HepG2 (cell line): ENCODE data around the gene MAN1C1. TPM values are rescaled to one million over a fixed set of nuclear protein-coding genes. Genes with fewer than 3 reads are reported as not detected.

Experiments used
- ATAC-seq: fragments of 200-7000 bp; cut with Tn5 transposase; 3 replicates; pipeline ENCODE4 v1.9.1; 2020; ENCODE audit warnings: mild to moderate bottlenecking, moderate library complexity
- BruUV-seq: library from RNA; stranded (reverse); fragments of 400-500 nt; replicated peaks from 2 replicates; lab custom pipeline; 2021; lab: Mats Ljungman, UMichigan
- CTCF ChIA-PET: fragments of 300-600 bp; formaldehyde crosslinking; extraction: SDS; loops from one replicate; lab custom pipeline; 2021; ENCODE audit warnings: low total read pairs, inconsistent platforms, low intra/inter-chr PET ratio; lab: Yijun Ruan, JAX
- POLR2A ChIA-PET: fragments of 350-600 bp; sonication (Branson Sonifier 250); formaldehyde crosslinking; loops from one replicate; lab custom pipeline; 2020; ENCODE audit warnings: antibody characterized with exemption, inconsistent platforms; lab: Yijun Ruan, JAX
- DNase-seq: peaks from one replicate; pipeline ENCODE4 v3.0.0-alpha.2; 2015; ENCODE audit warnings: low spot score
- FAIRE-seq: peaks from 3 replicates; lab custom pipeline; 2011; peaks lifted over from hg19 to GRCh38; lab: Jason Lieb, UNC
- H2AFZ ChIP-seq: one replicate; pipeline ENCODE4 v1.6.1; 2011; ENCODE audit warnings: low read length, inconsistent platforms
- H3K27ac ChIP-seq: fragments of 300-600 bp; 3 replicates; pipeline ENCODE4 v1.8.0; 2011; ENCODE audit warnings: mixed run types, mild to moderate bottlenecking, mixed read lengths, low read length, inconsistent platforms; ENCODE audit not compliant: insufficient read depth; ENCODE audit errors: extremely low read length
- H3K27me3 ChIP-seq, 2 experiments: fragments of 200-600 bp in 1 of 2; 2 replicates in 1 of 2; 3 replicates in 1 of 2; pipeline versions ENCODE4 v1.6.0 to v1.8.0; 2011; ENCODE audit warnings: low read length in 2 of 2, mild to moderate bottlenecking in 2 of 2, moderate library complexity in 2 of 2, inconsistent platforms in 1 of 2; ENCODE audit not compliant: insufficient read depth in 2 of 2, control insufficient read depth in 1 of 2
- H3K36me3 ChIP-seq, 2 experiments: fragments of 200-600 bp in 1 of 2; replicated peaks in 1 of 2; 2 replicates in 1 of 2; 3 replicates in 1 of 2; pipeline versions ENCODE4 v1.5.1 to v1.8.0; 2011; ENCODE audit warnings: low read length in 2 of 2, inconsistent platforms in 1 of 2; ENCODE audit not compliant: insufficient read depth in 2 of 2, control insufficient read depth in 1 of 2
- H3K4me1 ChIP-seq: 2 replicates; pipeline ENCODE4 v1.5.1; 2012; ENCODE audit warnings: low read length, inconsistent platforms; ENCODE audit not compliant: insufficient read depth
- H3K4me2 ChIP-seq: 2 replicates; pipeline ENCODE4 v1.6.0; 2011; ENCODE audit warnings: low read depth, low read length, inconsistent platforms
- H3K4me3 ChIP-seq, 3 experiments: fragments of 200-600 bp in 1 of 3; sonication (generic), shearing (Covaris generic) in 1 of 3; replicated peaks in 1 of 3; 2 replicates each; pipeline ENCODE4 v1.5.1; 2011 to 2016; ENCODE audit warnings: low read length in 3 of 3, inconsistent platforms in 2 of 3, low read depth in 2 of 3, mild to moderate bottlenecking in 2 of 3, control low read depth in 1 of 3, mixed read lengths in 1 of 3; ENCODE audit not compliant: insufficient read depth in 1 of 3
- H3K79me2 ChIP-seq: one replicate; pipeline ENCODE4 v1.6.1; 2011; ENCODE audit warnings: low read length, inconsistent platforms; ENCODE audit not compliant: insufficient read depth
- H3K9ac ChIP-seq: 2 replicates; pipeline ENCODE4 v1.6.0; 2011; ENCODE audit warnings: mild to moderate bottlenecking, low read depth, low read length, inconsistent platforms; ENCODE audit not compliant: insufficient read depth
- H3K9me3 ChIP-seq: 2 replicates; pipeline ENCODE4 v1.5.1; 2012; ENCODE audit warnings: mild to moderate bottlenecking, low read length
- H4K20me1 ChIP-seq: 2 replicates; pipeline ENCODE4 v1.6.0; 2011; ENCODE audit warnings: inconsistent platforms, mild to moderate bottlenecking, low read length, moderate library complexity; ENCODE audit not compliant: insufficient read depth
- TOPORS ChIP-seq: sonication (generic); formaldehyde crosslinking; IDR thresholded peaks from 2 replicates; pipeline ENCODE4 v1.8.0; 2023; ENCODE audit warnings: mild to moderate bottlenecking, missing genetic modification reagents
- ZC3H4 ChIP-seq: sonication (generic); formaldehyde crosslinking; IDR thresholded peaks from 2 replicates; pipeline ENCODE4 v1.4.0; 2020; ENCODE audit warnings: missing genetic modification reagents, borderline replicate concordance
- ZFP36L2 ChIP-seq: sonication (generic); formaldehyde crosslinking; IDR thresholded peaks from 2 replicates; pipeline ENCODE4 v1.4.0; 2020; ENCODE audit warnings: missing genetic modification reagents
- ZNF326 ChIP-seq: sonication (generic); formaldehyde crosslinking; IDR thresholded peaks from 2 replicates; pipeline ENCODE4 v1.4.0; 2020; ENCODE audit warnings: missing genetic modification reagents, borderline replicate concordance
- ZNF451 ChIP-seq: sonication (generic); formaldehyde crosslinking; IDR thresholded peaks from 2 replicates; pipeline ENCODE4 v1.5.0; 2020; ENCODE audit warnings: mild to moderate bottlenecking, missing genetic modification reagents
- ZNF792 ChIP-seq: IDR thresholded peaks from 2 replicates; pipeline ENCODE4 v1.6.1; 2016
- ZNF839 ChIP-seq: sonication (generic); formaldehyde crosslinking; IDR thresholded peaks from 2 replicates; pipeline ENCODE4 v1.4.0; 2020; ENCODE audit warnings: missing genetic modification reagents, mild to moderate bottlenecking, borderline replicate concordance
- WGBS: methylation state at CpG from one replicate; pipeline ENCODE4 v1.1.6; 2017; ENCODE audit warnings: low lambda C conversion rate; 5-methylcytosine and 5-hydroxymethylcytosine counted together
- in situ Hi-C: cut with HindIII; loops from 2 replicates; pipeline ENCODE4 v1.10.0; 2017; ENCODE audit warnings: low pct_unique_long_range_greater_than_20kb; ENCODE audit not compliant: extremely low pct_ligation_motif_present
- intact Hi-C: fragments of 100-400 bp; cut with micrococcal nuclease; formaldehyde crosslinking; loops from one replicate; pipeline ENCODE4 v1.10.0; 2022; ENCODE audit not compliant: unreplicated experiment
- polyA plus RNA-seq, 8 experiments: library from polyadenylated mRNA; depleted of rRNA in 3 of 8; stranded (reverse) in 7 of 8; unstranded in 1 of 8; fragments of >200 nt; fragmentation: Illumina TruSeq in 4 of 8; extraction: Trizol in 4 of 8; gene quantifications; 2 replicates each; pipeline versions ENCODE4 v1.2.1 to v1.2.3, GENCODE V29; 2011 to 2016; ENCODE audit warnings: low read depth in 4 of 8, missing spikeins in 1 of 8, mixed read lengths in 1 of 8; ENCODE audit not compliant: insufficient read depth in 1 of 8
- total RNA-seq, 5 experiments: library from RNA; depleted of rRNA; stranded (reverse); fragments of >200 nt; fragmentation: Illumina TruSeq; extraction: Trizol; gene quantifications; 2 replicates each; pipeline ENCODE4 v1.2.3, GENCODE V29; 2016; ENCODE audit warnings: low read depth in 1 of 5
- TF ChIP-seq, protein P1 (sequence below): fragments of 450-650 bp; IDR thresholded peaks from 2 replicates; pipeline ENCODE4 v1.6.1; 2016
- TF ChIP-seq, protein P2 (sequence below): sonication (generic); formaldehyde crosslinking; IDR thresholded peaks from 2 replicates; pipeline ENCODE4 v1.5.0; 2020; ENCODE audit warnings: mild to moderate bottlenecking, missing genetic modification reagents
- TF ChIP-seq, protein P3 (sequence below): sonication (generic); formaldehyde crosslinking; IDR thresholded peaks from 2 replicates; pipeline ENCODE4 v1.8.0; 2022; ENCODE audit warnings: missing genetic modification reagents, mild to moderate bottlenecking, moderate library complexity, borderline replicate concordance
- TF ChIP-seq, protein P4 (sequence below): IDR thresholded peaks from 2 replicates; pipeline ENCODE4 v1.6.1; 2016; ENCODE audit warnings: missing genetic modification reagents, missing compliant biosample characterization
- TF ChIP-seq, protein P5 (sequence below): sonication (generic); formaldehyde crosslinking; IDR thresholded peaks from 2 replicates; pipeline ENCODE4 v1.4.0; 2020; ENCODE audit warnings: missing genetic modification reagents, mild to moderate bottlenecking, borderline replicate concordance

Gene MAN1C1
- total and polyA plus RNA-seq, 2 of the 13 experiments (the other 11 are each of a cell fraction or from before 2014, with no cell fraction given): 0.18 to 0.49 TPM

DNA sequence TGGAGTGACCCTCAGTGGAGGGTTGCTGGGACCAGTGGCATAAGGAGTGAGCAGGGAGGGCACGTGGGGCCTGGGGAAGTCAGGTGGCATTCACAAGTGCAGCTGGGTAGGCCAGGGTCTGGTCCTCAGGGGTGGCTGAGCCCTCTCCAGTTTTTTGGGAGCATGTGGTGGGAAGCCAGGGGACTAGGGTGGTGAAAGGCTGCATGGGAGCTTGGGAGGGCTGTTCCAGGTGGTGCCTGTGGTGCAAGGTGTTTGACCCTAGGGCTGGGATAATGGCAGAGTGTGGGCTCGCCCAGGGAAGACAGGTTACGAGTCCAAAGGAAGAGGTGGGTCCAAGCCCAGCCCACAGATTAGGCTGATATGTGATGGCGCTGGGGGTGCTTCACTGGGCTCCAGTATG lies 30.5 kb downstream of the MAN1C1 start:
- Histone ChIP-seq H4K20me1 (no peaks in the 10 kb centered on the region), H3K27ac (no peak overlapping the region), H3K4me1 (no peaks in the 10 kb centered on the region), H3K79me2 (no peaks in the 10 kb centered on the region), H3K9ac (no peak overlapping the region)
- ATAC-seq: no peak
- in situ Hi-C loops: no loop called here
- intact Hi-C loops: no loop called here
- no peak for DNase-seq
- no peak for FAIRE-seq
- CTCF ChIA-PET: no interaction called here
- TF ChIP-seq, protein P1, sequence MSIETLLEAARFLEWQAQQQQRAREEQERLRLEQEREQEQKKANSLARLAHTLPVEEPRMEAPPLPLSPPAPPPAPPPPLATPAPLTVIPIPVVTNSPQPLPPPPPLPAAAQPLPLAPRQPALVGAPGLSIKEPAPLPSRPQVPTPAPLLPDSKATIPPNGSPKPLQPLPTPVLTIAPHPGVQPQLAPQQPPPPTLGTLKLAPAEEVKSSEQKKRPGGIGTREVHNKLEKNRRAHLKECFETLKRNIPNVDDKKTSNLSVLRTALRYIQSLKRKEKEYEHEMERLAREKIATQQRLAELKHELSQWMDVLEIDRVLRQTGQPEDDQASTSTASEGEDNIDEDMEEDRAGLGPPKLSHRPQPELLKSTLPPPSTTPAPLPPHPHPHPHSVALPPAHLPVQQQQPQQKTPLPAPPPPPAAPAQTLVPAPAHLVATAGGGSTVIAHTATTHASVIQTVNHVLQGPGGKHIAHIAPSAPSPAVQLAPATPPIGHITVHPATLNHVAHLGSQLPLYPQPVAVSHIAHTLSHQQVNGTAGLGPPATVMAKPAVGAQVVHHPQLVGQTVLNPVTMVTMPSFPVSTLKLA: peak; percentile 67
- TF ChIP-seq, protein P2, sequence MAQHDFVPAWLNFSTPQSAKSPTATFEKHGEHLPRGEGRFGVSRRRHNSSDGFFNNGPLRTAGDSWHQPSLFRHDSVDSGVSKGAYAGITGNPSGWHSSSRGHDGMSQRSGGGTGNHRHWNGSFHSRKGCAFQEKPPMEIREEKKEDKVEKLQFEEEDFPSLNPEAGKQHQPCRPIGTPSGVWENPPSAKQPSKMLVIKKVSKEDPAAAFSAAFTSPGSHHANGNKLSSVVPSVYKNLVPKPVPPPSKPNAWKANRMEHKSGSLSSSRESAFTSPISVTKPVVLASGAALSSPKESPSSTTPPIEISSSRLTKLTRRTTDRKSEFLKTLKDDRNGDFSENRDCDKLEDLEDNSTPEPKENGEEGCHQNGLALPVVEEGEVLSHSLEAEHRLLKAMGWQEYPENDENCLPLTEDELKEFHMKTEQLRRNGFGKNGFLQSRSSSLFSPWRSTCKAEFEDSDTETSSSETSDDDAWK: no peak
- TF ChIP-seq, all 625 proteins: peak for 1
- H3K4me3 ChIP-seq: no peak overlapping the region
- POLR2A ChIA-PET: no interaction called here
- H2AFZ ChIP-seq: no peak overlapping the region
- peaks cover 5 to 33% of the 10 kb centered on the region in 2 experiments; a peak in 4 of 5 replicates for H3K27me3 ChIP-seq
- no peak overlapping the region for H3K4me2 ChIP-seq
- BruUV-seq: no TSS peak
- H3K36me3 ChIP-seq: no peaks in the 10 kb centered on the region
- no peaks in the 10 kb centered on the region for H3K9me3 ChIP-seq
- WGBS: 21% methylated on average over 3 of the region's 4 CpGs

DNA sequence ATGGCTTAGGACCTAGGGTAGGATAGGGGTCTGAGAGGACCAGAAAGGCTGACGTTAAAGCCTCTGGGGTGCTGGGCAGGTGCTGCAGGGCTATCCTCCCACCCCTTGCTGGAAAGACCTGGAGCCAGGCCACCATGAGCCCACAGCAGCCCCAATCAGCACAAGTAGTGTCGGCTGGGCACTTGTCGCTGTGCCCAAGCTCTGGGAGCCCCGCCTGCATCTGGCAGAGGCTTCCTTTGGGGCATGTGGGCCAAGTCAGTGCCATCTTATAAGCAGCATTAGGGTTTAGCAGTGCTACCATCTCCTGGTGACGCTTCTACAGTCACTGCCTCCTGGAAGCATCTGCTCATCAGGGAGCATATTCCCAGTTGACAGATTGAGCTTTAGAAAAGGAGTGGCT lies 31.3 kb downstream of the MAN1C1 start:
- ChIA-PET POLR2A (no interaction called here), CTCF (no interaction called here)
- Histone ChIP-seq H3K79me2 (no peaks in the 10 kb centered on the region), H3K4me2 (no peak overlapping the region), H3K27ac (no peak overlapping the region), H2AFZ (no peak overlapping the region), H3K27me3 (peaks cover 5 to 33% of the 10 kb centered on the region in 2 experiments; a peak in 4 of 5 replicates), H3K36me3 (no peaks in the 10 kb centered on the region), H3K4me3 (no peak overlapping the region), H4K20me1 (no peaks in the 10 kb centered on the region), H3K9ac (no peak overlapping the region), H3K9me3 (no peaks in the 10 kb centered on the region), H3K4me1 (no peaks in the 10 kb centered on the region)
- in situ Hi-C loops (no loop called here), intact Hi-C loops (no loop called here)
- WGBS: 18% methylated on average over 3 of the region's 5 CpGs
- DNase-seq (no peak), ATAC-seq (no peak), FAIRE-seq (no peak)
- no TSS peak for BruUV-seq
- no peak for TF ChIP-seq ZC3H4
- no peak for TF ChIP-seq ZNF451 (CRISPR knock-in tag)
- TF ChIP-seq, protein P3, sequence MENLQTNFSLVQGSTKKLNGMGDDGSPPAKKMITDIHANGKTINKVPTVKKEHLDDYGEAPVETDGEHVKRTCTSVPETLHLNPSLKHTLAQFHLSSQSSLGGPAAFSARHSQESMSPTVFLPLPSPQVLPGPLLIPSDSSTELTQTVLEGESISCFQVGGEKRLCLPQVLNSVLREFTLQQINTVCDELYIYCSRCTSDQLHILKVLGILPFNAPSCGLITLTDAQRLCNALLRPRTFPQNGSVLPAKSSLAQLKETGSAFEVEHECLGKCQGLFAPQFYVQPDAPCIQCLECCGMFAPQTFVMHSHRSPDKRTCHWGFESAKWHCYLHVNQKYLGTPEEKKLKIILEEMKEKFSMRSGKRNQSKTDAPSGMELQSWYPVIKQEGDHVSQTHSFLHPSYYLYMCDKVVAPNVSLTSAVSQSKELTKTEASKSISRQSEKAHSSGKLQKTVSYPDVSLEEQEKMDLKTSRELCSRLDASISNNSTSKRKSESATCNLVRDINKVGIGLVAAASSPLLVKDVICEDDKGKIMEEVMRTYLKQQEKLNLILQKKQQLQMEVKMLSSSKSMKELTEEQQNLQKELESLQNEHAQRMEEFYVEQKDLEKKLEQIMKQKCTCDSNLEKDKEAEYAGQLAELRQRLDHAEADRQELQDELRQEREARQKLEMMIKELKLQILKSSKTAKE (CRISPR knock-in tag): no peak
- TF ChIP-seq, protein P4, sequence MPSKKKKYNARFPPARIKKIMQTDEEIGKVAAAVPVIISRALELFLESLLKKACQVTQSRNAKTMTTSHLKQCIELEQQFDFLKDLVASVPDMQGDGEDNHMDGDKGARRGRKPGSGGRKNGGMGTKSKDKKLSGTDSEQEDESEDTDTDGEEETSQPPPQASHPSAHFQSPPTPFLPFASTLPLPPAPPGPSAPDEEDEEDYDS (CRISPR knock-in tag): no peak
- TF ChIP-seq ZNF839 (CRISPR knock-in tag): no peak
- TF ChIP-seq ZFP36L2: no peak
- no peak for TF ChIP-seq TOPORS
- TF ChIP-seq, protein P5, sequence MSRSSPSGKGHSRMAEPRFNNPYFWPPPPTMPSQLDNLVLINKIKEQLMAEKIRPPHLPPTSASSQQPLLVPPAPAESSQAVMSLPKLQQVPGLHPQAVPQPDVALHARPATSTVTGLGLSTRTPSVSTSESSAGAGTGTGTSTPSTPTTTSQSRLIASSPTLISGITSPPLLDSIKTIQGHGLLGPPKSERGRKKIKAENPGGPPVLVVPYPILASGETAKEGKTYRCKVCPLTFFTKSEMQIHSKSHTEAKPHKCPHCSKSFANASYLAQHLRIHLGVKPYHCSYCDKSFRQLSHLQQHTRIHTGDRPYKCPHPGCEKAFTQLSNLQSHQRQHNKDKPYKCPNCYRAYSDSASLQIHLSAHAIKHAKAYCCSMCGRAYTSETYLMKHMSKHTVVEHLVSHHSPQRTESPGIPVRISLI: no peak
- no peak for TF ChIP-seq ZNF326
- TF ChIP-seq ZNF792 (CRISPR knock-in tag): no peak
